Measurements from ENCODE around the gene FAM131A. TPM values are rescaled to one million over a fixed set of nuclear protein-coding genes. Genes with fewer than 3 reads are reported as not detected.

The FAM131A gene
- total RNA-seq, 6 experiments from 2014 or later, result 2.4 to 6.5 (median 3.1) TPM

DNA sequence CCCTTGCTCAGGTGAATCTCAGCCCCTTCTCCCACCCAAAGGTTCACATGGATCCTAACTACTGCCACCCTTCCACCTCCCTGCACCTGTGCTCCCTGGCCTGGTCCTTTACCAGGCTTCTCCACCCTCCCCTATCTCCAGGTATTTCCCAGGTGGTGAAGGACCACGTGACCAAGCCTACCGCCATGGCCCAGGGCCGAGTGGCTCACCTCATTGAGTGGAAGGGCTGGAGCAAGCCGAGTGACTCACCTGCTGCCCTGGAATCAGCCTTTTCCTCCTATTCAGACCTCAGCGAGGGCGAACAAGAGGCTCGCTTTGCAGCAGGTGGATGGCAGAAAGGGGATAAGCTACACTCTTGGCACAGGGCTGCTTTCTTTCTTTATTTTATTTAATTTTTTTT, 4.5 kb downstream of the FAM131A start:
- peaks cover 0 to 2% (median 0%) of the 10 kb centered on the region in 4 donors for H3K4me1 ChIP-seq
- no peaks in the 10 kb centered on the region for H3K9me3 ChIP-seq
- no peak overlapping the region for H3K4me3 ChIP-seq
- intact Hi-C loops (cut with DNase I), result no loop called here
- no peaks in the 10 kb centered on the region for H3K36me3 ChIP-seq
- no peak overlapping the region for H3K27ac ChIP-seq
- TF ChIP-seq, protein P1, sequence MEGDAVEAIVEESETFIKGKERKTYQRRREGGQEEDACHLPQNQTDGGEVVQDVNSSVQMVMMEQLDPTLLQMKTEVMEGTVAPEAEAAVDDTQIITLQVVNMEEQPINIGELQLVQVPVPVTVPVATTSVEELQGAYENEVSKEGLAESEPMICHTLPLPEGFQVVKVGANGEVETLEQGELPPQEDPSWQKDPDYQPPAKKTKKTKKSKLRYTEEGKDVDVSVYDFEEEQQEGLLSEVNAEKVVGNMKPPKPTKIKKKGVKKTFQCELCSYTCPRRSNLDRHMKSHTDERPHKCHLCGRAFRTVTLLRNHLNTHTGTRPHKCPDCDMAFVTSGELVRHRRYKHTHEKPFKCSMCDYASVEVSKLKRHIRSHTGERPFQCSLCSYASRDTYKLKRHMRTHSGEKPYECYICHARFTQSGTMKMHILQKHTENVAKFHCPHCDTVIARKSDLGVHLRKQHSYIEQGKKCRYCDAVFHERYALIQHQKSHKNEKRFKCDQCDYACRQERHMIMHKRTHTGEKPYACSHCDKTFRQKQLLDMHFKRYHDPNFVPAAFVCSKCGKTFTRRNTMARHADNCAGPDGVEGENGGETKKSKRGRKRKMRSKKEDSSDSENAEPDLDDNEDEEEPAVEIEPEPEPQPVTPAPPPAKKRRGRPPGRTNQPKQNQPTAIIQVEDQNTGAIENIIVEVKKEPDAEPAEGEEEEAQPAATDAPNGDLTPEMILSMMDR (IDR thresholded peaks at IDR 0.05), result no peak
- no peak for TF ChIP-seq POLR2A (IDR thresholded peaks at IDR 0.05)
- DNase-seq (no peak), ATAC-seq (no peak)
- 89% methylated on average over 5 of the region's 7 CpGs for WGBS (ENCODE audit: insufficient coverage, low coverage, low lambda C conversion rate, missing lambda C conversion rate)
- H3K27me3 ChIP-seq, result no peaks in the 10 kb centered on the region

DNA sequence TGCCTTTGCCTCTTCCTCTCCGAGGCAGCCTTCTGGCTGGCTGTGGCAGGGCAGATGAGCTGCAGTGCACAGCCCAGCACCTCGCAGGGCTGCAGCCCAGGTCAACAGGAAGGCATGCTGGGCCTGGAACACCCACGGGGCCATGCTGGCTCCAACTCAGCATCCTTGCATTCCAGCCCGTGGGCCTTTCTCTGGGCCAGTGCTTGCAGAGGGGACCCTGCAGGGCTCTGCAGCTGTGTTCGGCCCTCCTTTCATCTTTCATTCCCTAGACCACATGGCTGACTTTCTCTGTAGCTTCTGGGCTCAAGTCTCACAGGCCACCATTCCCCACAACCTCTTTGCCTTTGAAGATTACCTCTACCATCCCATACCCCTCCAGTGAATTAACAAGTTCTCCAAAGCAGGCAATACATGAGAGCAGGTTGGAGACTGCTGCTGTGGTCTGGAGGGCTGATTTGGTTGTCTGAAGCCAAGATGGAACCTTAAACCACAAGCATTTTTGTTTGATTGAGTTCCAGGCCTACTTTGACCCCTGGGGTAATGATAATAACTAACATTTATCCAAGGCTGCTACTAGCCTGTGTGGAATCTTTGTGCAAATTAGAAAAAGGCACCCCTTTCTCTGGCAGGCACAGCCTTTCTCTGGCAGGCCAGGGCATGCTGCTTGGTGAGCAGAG, 5.9 kb downstream of the FAM131A start:
- H3K27ac ChIP-seq, result no peak overlapping the region
- intact Hi-C loops (cut with DNase I), result no loop called here
- no peak overlapping the region for H3K4me3 ChIP-seq
- H3K9me3 ChIP-seq, result no peaks in the 10 kb centered on the region
- WGBS (ENCODE audit: insufficient coverage, low coverage, low lambda C conversion rate, missing lambda C conversion rate), result 80% methylated on average over 2 of the region's 5 CpGs
- H3K27me3 ChIP-seq, result no peaks in the 10 kb centered on the region
- no peak for ATAC-seq
- DNase-seq, result no peak
- H3K4me1 ChIP-seq, result no peaks in the 10 kb centered on the region
- TF ChIP-seq, protein P1 (IDR thresholded peaks at IDR 0.05), result no peak
- TF ChIP-seq POLR2A (IDR thresholded peaks at IDR 0.05), result no peak
- no peaks in the 10 kb centered on the region for H3K36me3 ChIP-seq

DNA sequence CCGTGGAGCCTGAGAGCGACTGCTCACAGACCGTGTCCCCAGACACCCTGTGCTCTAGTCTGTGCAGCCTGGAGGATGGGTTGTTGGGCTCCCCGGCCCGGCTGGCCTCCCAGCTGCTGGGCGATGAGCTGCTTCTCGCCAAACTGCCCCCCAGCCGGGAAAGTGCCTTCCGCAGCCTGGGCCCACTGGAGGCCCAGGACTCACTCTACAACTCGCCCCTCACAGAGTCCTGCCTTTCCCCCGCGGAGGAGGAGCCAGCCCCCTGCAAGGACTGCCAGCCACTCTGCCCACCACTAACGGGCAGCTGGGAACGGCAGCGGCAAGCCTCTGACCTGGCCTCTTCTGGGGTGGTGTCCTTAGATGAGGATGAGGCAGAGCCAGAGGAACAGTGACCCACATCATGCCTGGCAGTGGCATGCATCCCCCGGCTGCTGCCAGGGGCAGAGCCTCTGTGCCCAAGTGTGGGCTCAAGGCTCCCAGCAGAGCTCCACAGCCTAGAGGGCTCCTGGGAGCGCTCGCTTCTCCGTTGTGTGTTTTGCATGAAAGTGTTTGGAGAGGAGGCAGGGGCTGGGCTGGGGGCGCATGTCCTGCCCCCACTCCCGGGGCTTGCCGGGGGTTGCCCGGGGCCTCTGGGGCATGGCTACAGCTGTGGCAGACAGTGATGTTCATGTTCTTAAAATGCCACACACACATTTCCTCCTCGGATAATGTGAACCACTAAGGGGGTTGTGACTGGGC, 7.3 kb downstream of the FAM131A start:
- Histone ChIP-seq H3K9me3 (no peaks in the 10 kb centered on the region), H3K27ac (no peak overlapping the region), H3K4me3 (no peak overlapping the region), H3K4me1 (no peaks in the 10 kb centered on the region), H3K36me3 (no peaks in the 10 kb centered on the region), H3K27me3 (no peaks in the 10 kb centered on the region)
- 94% methylated on average over 3 of the region's 24 CpGs for WGBS (ENCODE audit: insufficient coverage, low coverage, low lambda C conversion rate, missing lambda C conversion rate)
- intact Hi-C loops (cut with DNase I), result no loop called here
- DNase-seq (no peak), ATAC-seq (no peak)
- TF ChIP-seq, protein P1 (IDR thresholded peaks at IDR 0.05), result no peak
- no peak for TF ChIP-seq POLR2A (IDR thresholded peaks at IDR 0.05)

DNA sequence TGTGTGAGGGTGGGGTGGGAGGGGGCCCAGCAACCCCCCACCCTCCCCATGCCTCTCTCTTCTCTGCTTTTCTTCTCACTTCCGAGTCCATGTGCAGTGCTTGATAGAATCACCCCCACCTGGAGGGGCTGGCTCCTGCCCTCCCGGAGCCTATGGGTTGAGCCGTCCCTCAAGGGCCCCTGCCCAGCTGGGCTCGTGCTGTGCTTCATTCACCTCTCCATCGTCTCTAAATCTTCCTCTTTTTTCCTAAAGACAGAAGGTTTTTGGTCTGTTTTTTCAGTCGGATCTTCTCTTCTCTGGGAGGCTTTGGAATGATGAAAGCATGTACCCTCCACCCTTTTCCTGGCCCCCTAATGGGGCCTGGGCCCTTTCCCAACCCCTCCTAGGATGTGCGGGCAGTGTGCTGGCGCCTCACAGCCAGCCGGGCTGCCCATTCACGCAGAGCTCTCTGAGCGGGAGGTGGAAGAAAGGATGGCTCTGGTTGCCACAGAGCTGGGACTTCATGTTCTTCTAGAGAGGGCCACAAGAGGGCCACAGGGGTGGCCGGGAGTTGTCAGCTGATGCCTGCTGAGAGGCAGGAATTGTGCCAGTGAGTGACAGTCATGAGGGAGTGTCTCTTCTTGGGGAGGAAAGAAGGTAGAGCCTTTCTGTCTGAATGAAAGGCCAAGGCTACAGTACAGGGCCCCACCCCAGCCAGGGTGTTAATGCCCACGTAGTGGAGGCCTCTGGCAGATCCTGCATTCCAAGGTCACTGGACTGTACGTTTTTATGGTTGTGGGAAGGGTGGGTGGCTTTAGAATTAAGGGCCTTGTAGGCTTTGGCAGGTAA, 8.1 kb downstream of the FAM131A start:
- Histone ChIP-seq H3K36me3 (no peaks in the 10 kb centered on the region), H3K4me1 (no peaks in the 10 kb centered on the region), H3K9me3 (no peaks in the 10 kb centered on the region), H3K27ac (no peak overlapping the region), H3K27me3 (no peaks in the 10 kb centered on the region), H3K4me3 (no peak overlapping the region)
- WGBS (ENCODE audit: insufficient coverage, low coverage, low lambda C conversion rate, missing lambda C conversion rate), result 27% methylated on average over 10 of the region's 14 CpGs
- peak; percentile 74 to 80 (median 80) for DNase-seq
- intact Hi-C loops (cut with DNase I), result no loop called here
- TF ChIP-seq POLR2A (IDR thresholded peaks at IDR 0.05), result no peak
- TF ChIP-seq, protein P1 (IDR thresholded peaks at IDR 0.05), result peak; percentile 48 to 60 (median 55)
- peak; percentile 90 to 96 (median 94) for ATAC-seq

Measured in right lobe of liver (tissue), 6 donors.